HEK293 (cell line): ENCODE data around the gene GMEB2.

ENCODE experiments used
- CTCF ChIP-seq: fragments of 450-650 bp; formaldehyde crosslinking; IDR thresholded peaks from 2 replicates; pipeline ENCODE4 v1.5.1; 2016; ENCODE audit warnings: missing biosample characterization, missing genetic modification characterization
- EGR2 ChIP-seq: fragments of 450-650 bp; formaldehyde crosslinking; IDR thresholded peaks from 2 replicates; pipeline ENCODE4 v1.5.1; 2016; ENCODE audit warnings: low read depth, missing biosample characterization, missing genetic modification characterization
- HOXA7 ChIP-seq: sonication (generic); formaldehyde crosslinking; IDR thresholded peaks from 2 replicates; pipeline ENCODE4 v1.8.1; 2022; ENCODE audit warnings: missing genetic modification reagents, borderline replicate concordance
- KLF1 ChIP-seq: fragments of 450-650 bp; formaldehyde crosslinking; IDR thresholded peaks from 2 replicates; pipeline ENCODE4 v1.5.1; 2016; ENCODE audit warnings: missing biosample characterization, missing genetic modification characterization
- KLF16 ChIP-seq: fragments of 450-650 bp; formaldehyde crosslinking; IDR thresholded peaks from 2 replicates; pipeline ENCODE4 v1.5.1; 2017; ENCODE audit warnings: missing biosample characterization, missing genetic modification characterization
- KLF17 ChIP-seq: fragments of 450-650 bp; formaldehyde crosslinking; IDR thresholded peaks from 2 replicates; pipeline ENCODE4 v1.5.1; 2016; ENCODE audit warnings: missing biosample characterization, missing genetic modification characterization
- KLF9 ChIP-seq: fragments of 450-650 bp; formaldehyde crosslinking; IDR thresholded peaks from 2 replicates; pipeline ENCODE4 v1.5.1; 2016; ENCODE audit warnings: missing biosample characterization, missing genetic modification characterization, low read depth
- PATZ1 ChIP-seq: fragments of 450-650 bp; formaldehyde crosslinking; IDR thresholded peaks from 2 replicates; pipeline ENCODE4 v1.5.1; 2016; ENCODE audit warnings: missing biosample characterization, missing genetic modification characterization
- SCRT2 ChIP-seq: fragments of 450-650 bp; formaldehyde crosslinking; IDR thresholded peaks from 2 replicates; pipeline ENCODE4 v1.5.1; 2016; ENCODE audit warnings: missing biosample characterization, missing genetic modification characterization
- SETDB1 ChIP-seq: IDR thresholded peaks from one replicate; pipeline ENCODE4 v1.6.1; 2017; ENCODE audit warnings: mild to moderate bottlenecking, low read length, moderate library complexity, mixed read lengths; ENCODE audit not compliant: insufficient read length
- SP3 ChIP-seq: fragments of 450-650 bp; formaldehyde crosslinking; IDR thresholded peaks from 2 replicates; pipeline ENCODE4 v1.5.1; 2016; ENCODE audit warnings: missing biosample characterization, missing genetic modification characterization
- SP7 ChIP-seq: fragments of 450-650 bp; formaldehyde crosslinking; IDR thresholded peaks from 2 replicates; pipeline ENCODE4 v1.5.1; 2016; ENCODE audit warnings: missing biosample characterization, missing genetic modification characterization
- ZBTB10 ChIP-seq: fragments of 450-650 bp; formaldehyde crosslinking; IDR thresholded peaks from 2 replicates; pipeline ENCODE4 v1.5.1; 2016; ENCODE audit warnings: missing biosample characterization, missing genetic modification characterization
- ZFHX2 ChIP-seq: fragments of 450-650 bp; formaldehyde crosslinking; conservative IDR thresholded peaks from 2 replicates; pipeline ENCODE4 v1.5.1; 2016; ENCODE audit warnings: missing biosample characterization, missing genetic modification characterization
- ZFP41 ChIP-seq: fragments of 450-650 bp; formaldehyde crosslinking; IDR thresholded peaks from 2 replicates; pipeline ENCODE4 v1.5.1; 2016; ENCODE audit warnings: missing biosample characterization, missing genetic modification characterization, borderline replicate concordance
- ZNF26 ChIP-seq: fragments of 450-650 bp; formaldehyde crosslinking; IDR thresholded peaks from 2 replicates; pipeline ENCODE4 v1.5.1; 2016; ENCODE audit warnings: missing biosample characterization, missing genetic modification characterization
- ZNF292 ChIP-seq: fragments of 450-650 bp; formaldehyde crosslinking; IDR thresholded peaks from 2 replicates; pipeline ENCODE4 v1.5.1; 2016; ENCODE audit warnings: low read depth, missing biosample characterization, missing genetic modification characterization, borderline replicate concordance
- ZNF324 ChIP-seq: fragments of 450-650 bp; formaldehyde crosslinking; IDR thresholded peaks from 2 replicates; pipeline ENCODE4 v1.5.1; 2016; ENCODE audit warnings: missing biosample characterization, missing genetic modification characterization
- ZNF341 ChIP-seq: fragments of 450-650 bp; formaldehyde crosslinking; IDR thresholded peaks from 2 replicates; pipeline ENCODE4; 2016; ENCODE audit warnings: low read depth, missing biosample characterization, missing genetic modification characterization
- ZNF354C ChIP-seq: fragments of 450-650 bp; formaldehyde crosslinking; IDR thresholded peaks from 2 replicates; pipeline ENCODE4 v1.5.1; 2016; ENCODE audit warnings: missing biosample characterization, missing genetic modification characterization, low read depth, borderline replicate concordance
- ZNF514 ChIP-seq: fragments of 450-650 bp; formaldehyde crosslinking; IDR thresholded peaks from 2 replicates; pipeline ENCODE4 v1.5.1; 2016; ENCODE audit warnings: missing biosample characterization, missing genetic modification characterization
- ZNF548 ChIP-seq: fragments of 450-650 bp; formaldehyde crosslinking; IDR thresholded peaks from 2 replicates; pipeline ENCODE4 v1.5.1; 2016; ENCODE audit warnings: missing biosample characterization, missing genetic modification characterization
- ZNF558 ChIP-seq: fragments of 450-650 bp; formaldehyde crosslinking; IDR thresholded peaks from 2 replicates; pipeline ENCODE4 v1.5.1; 2016; ENCODE audit warnings: missing biosample characterization, missing genetic modification characterization
- ZNF561 ChIP-seq: fragments of 450-650 bp; IDR thresholded peaks from 2 replicates; pipeline ENCODE4 v1.5.1; 2018; ENCODE audit warnings: missing biosample characterization, missing genetic modification characterization, borderline replicate concordance
- ZNF571 ChIP-seq: fragments of 450-650 bp; formaldehyde crosslinking; IDR thresholded peaks from 2 replicates; pipeline ENCODE4 v1.5.0; 2017; ENCODE audit warnings: missing biosample characterization, missing genetic modification characterization
- ZNF610 ChIP-seq: fragments of 450-650 bp; formaldehyde crosslinking; IDR thresholded peaks from 2 replicates; pipeline ENCODE4 v1.5.1; 2016; ENCODE audit warnings: missing biosample characterization, missing genetic modification characterization, borderline replicate concordance
- ZNF664 ChIP-seq: fragments of 450-650 bp; formaldehyde crosslinking; IDR thresholded peaks from 2 replicates; pipeline ENCODE4 v1.5.1; 2016; ENCODE audit warnings: missing biosample characterization, missing genetic modification characterization
- ZNF76 ChIP-seq: fragments of 450-650 bp; formaldehyde crosslinking; IDR thresholded peaks from 2 replicates; pipeline ENCODE4; 2016; ENCODE audit warnings: low read depth, missing biosample characterization, missing genetic modification characterization, borderline replicate concordance
- ZNF768 ChIP-seq: fragments of 450-650 bp; formaldehyde crosslinking; IDR thresholded peaks from 2 replicates; pipeline ENCODE4 v1.5.1; 2018; ENCODE audit warnings: missing biosample characterization, mild to moderate bottlenecking, missing genetic modification characterization
- ZNF791 ChIP-seq: fragments of 450-650 bp; formaldehyde crosslinking; IDR thresholded peaks from 2 replicates; pipeline ENCODE4 v1.5.1; 2016; ENCODE audit warnings: missing biosample characterization, missing genetic modification characterization

Gene GMEB2

GRCh38 chr20:63652192-63652980 is 25.5 kb upstream of the GMEB2 start (continued):
- TF ChIP-seq HOXA7 (CRISPR knock-in tag) (no peak), SETDB1 (no peak), ZFP41 (tag by site-specific recombination) (no peak), ZNF768 (no peak), KLF1 (peak; percentile 96), ZNF610 (no peak), KLF17 (tag by site-specific recombination) (peak; percentile 9), SP3 (tag by site-specific recombination) (peak; percentile 95), ZNF76 (tag by site-specific recombination) (peak; percentile 84), KLF16 (tag by site-specific recombination) (no peak; the same call in 1 of the 2 replicates), ZBTB10 (tag by site-specific recombination) (peak; percentile 50), ZNF791 (tag by site-specific recombination) (no peak), ZFHX2 (tag by site-specific recombination) (peak; percentile 97), SP7 (tag by site-specific recombination) (peak; percentile 15), ZNF354C (tag by site-specific recombination) (no peak), ZNF561 (peak; percentile 75), ZNF292 (tag by site-specific recombination) (no peak), EGR2 (tag by site-specific recombination) (peak; percentile 89), SCRT2 (tag by site-specific recombination) (no peak), PATZ1 (peak; percentile 34), ZNF548 (tag by site-specific recombination) (no peak), KLF9 (tag by site-specific recombination) (peak; percentile 65), ZNF26 (tag by site-specific recombination) (no peak), ZNF324 (0 out of 2 replicates have a peak, but pooled peaks have one; percentile 29), ZNF558 (tag by site-specific recombination) (no peak), ZNF514 (no peak), ZNF341 (tag by site-specific recombination) (0 out of 2 replicates have a peak, but pooled peaks have one; percentile 26), ZNF664 (tag by site-specific recombination) (no peak), ZNF571 (tag by site-specific recombination) (no peak), CTCF (tag by site-specific recombination) (peak; percentile 27)
